Endothelial cell of umbilical vein (primary cell): ENCODE measurements around the gene ATP5MC2.

Source experiments
- CTCF ChIP-seq, 2 donors: IDR thresholded peaks; 1 replicate in 1 of 2; 2 replicates in 1 of 2; pipeline ENCODE4 v1.5.1; 2011; ENCODE audit warnings: low read length in 2 of 2, mild to moderate bottlenecking in 2 of 2, moderate library complexity in 2 of 2, control low read depth in 1 of 2, inconsistent platforms in 1 of 2, low read depth in 1 of 2; ENCODE audit not compliant: insufficient read depth in 1 of 2; ENCODE audit errors: extremely low read depth in 1 of 2
- EZH2 ChIP-seq: IDR thresholded peaks from 2 replicates; pipeline ENCODE4 v1.6.1; 2012; ENCODE audit warnings: borderline replicate concordance, low read depth, mild to moderate bottlenecking, moderate library complexity, low read length, inconsistent platforms; ENCODE audit not compliant: severe bottlenecking
- FOS ChIP-seq: IDR thresholded peaks from 2 replicates; pipeline ENCODE4 v1.6.1; 2011; ENCODE audit warnings: mild to moderate bottlenecking, low read length, moderate library complexity, borderline replicate concordance; ENCODE audit not compliant: insufficient read depth
- JUN ChIP-seq: IDR thresholded peaks from 2 replicates; pipeline ENCODE4 v1.6.1; 2011; ENCODE audit warnings: borderline replicate concordance, low read depth; ENCODE audit not compliant: insufficient read length, insufficient read depth
- POLR2A ChIP-seq: IDR thresholded peaks from 2 replicates; pipeline ENCODE4 v1.6.1; 2012; ENCODE audit warnings: low read depth, mild to moderate bottlenecking, control low read depth, low read length

- TF ChIP-seq JUN (no peak), EZH2 (no peak), CTCF (IDR thresholded peaks at IDR 0.05; ENCODE audit: extremely low read depth in 1 of 2, insufficient read depth in 1 of 2, low read depth in 1 of 2, low read length in 2 of 2) (no peak), FOS (no peak), POLR2A (no peak)
These were observed 18.9 kb upstream of the ATP5MC2 start for GRCh38 chr12:53694756-53695151.
